Stimulated activated CD8-positive, alpha-beta memory T cell treated with anti-CD3 and anti-CD28 coated beads, Interleukin-7, amount 100 ng/mL, for 1 hour (primary cell): ENCODE data around the gene PDF.

ENCODE experiments used
- DNase-seq, 2 donors: peaks; one replicate each; pipeline ENCODE4 v3.0.0-alpha.2; 2020; ENCODE audit warnings: low read depth in 2 of 2

The PDF gene

DNA sequence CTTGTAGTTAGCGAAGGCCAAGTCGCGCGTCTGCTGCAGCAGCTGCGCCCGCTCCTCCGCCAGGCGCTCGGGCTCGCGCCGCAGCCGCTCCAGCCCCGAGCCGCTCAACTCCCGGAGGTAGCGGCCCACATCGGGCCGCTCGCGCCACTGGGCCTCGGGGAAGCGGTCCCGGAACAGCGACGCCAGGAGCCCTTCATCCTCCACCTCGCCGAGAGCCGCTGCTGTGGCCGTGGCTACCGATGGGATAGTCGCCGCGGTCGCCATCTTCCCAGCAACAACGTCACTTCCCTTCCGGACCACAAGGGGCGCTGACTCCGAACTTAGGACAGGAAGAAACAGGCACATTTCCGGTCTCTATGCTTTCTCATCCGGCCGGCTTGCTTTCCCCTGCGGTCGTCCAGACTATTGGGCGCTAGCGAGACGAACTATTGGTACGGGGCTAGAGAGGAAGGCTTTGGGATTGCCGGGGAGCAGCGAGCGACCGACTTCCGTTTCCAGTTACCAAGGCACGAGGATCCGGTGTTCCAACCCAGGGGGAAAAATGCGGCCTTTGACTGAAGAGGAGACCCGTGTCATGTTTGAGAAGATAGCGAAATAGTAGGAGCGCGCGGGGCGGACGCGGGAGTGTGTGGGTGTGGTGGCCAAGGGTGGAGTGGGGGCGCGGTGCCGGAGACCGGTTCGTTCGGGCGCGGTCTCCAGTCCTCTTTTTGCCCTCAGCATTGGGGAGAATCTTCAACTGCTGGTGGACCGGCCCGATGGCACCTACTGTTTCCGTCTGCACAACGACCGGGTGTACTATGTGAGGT lies 9.1 kb upstream of the PDF start, which contains the start of the genes COG8 and NIP7:
TSS of gene COG8 (minus strand) at position 276 of the 806 bp plus-strand sequence. CDS start at position 264, 12 bp downstream.
TSS of gene NIP7 (plus strand) at position 484 of the 806 bp plus-strand sequence. CDS start at position 542, 58 bp downstream.
- peak; percentile 83 to 84 for DNase-seq

DNA sequence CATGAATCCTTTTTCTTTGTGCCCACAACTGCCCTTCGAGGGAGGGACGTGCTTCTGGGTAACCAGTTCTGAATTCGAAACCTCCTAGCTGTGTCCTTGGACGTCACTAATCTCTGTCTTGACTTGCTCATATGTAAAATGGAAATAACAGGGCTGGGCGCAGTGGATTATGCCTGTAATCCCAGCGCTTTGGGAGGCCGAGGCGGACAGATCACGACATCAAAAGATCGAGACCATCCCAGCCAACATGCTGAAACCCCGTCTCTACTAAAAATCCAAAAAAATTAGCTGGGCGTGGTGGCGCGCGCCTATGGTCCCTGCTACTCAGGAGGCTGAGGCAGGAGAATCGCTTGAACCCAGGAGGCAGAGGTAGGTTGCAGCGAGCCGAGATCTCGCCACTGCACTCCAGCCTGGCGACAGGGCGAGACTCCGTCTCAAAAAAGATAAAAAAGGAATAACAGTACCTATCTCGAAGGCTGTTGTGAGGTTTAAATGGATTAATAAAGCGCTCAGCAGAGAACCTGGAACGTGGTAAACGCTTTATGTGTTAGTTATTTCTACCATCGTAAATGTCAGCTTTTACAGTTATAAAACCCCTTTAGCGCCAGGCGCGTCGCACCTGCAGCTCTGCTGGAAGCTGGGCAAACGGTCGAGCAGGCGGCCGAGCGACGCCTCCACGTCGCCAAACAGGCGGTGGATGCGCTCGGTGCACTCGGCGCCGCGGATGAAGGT lies 8.3 kb upstream of the PDF start:
- no peak for DNase-seq

DNA sequence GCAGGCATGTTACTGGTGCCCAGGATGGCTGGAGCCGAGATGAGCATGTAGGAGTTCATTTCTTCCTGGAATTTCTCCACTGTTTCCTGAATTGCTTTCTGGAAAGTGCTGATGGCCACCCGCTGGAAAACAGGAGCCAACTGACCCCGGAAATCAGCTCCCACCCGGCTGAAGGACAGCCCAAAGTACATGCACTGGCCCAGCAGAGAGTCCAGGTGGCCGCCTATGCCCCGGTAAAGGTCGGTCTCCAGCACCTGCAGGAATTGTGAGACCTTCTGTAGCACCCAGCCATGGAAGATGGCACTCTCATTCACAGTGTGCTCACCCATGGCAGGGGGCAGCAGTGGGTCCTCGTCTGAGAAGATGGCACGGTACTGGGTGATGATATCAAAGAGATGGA lies 4.3 kb upstream of the PDF start:
- DNase-seq = no peak

DNA sequence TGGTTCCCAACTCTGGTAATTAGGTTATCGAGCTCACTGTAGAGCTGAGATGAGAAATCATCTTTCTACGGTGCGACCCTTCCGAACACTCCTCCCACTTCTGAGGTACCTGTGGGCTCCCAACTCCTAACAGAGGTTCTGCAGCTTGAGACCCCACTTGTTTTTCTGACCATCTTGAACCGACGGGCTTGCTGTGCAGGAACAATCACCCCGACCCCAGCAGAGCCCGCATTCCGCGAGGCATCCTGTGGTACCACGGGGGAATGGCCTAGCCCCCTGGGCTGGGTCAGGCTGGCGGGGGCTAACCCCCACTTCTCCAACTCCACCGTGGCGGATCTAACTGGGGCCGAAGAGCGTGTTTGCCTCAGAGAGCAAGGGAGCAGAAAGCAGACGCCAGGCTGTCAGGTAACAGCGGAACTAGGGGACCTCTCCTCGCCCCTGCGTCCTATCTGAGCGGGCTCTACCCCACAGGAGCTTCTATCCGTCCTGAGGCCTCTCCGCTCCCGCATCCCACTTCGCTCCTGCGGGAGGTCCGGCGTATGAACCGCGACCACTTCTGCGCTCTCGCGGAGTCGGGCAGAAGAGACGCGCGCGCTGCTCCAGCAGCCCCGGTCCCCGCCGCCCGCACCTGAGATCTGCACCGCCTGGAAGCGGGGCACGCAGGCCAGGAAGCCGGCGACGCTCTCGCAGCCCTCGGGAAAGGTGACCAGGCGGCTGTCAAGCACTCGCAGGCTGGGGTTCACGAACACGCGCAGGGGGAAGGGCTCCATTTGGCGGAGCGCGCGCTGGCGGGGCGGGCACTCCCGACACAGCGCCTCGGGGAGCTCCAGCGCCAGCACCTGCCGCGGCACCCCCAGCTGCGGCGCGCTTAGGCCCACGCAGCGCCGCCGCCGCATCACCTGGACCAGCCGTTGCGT lies 761 bp downstream of the PDF start:
- DNase-seq = peak in 1 of 2 donors; percentile 7

DNA sequence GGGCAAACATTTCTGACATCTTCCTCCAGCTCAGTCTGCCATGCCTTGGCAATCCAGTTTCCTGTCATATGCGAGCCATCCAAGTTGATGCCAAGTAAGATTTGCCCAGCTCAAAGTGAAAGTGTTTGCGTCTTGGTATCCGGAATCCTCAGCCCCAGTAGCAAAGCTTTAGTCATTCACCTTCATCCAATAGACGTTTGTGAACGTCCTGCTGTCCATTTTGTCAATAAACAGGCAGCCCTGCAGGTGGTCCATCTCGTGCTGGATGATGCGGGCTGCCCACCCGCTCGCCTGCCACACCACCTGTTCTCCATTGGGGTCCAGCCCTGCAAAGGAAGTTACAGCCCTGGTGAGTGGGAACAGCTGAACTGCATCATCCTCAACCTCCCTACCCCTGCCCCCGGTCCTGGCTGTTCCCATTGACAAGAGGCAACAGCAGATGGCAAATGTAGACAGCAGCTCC lies 1.5 kb downstream of the PDF start:
- DNase-seq = no peak

DNA sequence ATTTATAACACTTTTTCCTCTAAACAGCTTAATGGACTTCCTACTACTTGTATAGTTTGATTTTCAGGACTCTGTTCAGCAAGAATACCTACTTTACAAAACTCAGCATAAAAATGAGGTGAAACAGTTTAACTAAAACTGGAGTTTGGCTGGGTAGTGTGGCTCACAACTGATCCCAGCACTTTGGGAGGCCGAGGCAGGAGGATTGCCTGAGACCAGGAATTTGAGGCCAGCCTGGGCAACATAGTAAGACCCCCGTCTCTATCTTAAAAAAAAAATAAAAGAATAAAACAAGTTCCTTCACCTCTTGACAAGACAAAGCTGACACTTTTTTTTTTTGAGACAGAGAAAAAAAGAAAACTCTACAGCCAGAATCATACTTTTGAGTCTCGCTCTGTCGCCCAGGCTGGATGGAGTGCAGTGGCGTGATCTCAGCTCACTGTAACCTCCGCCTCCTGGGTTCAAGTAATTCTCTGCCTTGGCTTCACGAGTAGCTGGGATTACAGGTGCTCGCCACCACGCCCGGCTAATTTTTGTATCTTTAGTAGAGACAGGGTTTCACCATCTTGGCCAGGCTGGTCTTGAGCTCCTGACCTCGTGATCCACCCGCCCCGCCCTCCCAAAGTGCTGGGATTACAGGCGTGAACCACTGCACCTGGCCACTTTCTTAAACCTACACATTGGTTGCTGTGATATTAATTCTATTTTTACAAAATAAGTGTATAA lies 2.6 kb downstream of the PDF start:
- DNase-seq = no peak

DNA sequence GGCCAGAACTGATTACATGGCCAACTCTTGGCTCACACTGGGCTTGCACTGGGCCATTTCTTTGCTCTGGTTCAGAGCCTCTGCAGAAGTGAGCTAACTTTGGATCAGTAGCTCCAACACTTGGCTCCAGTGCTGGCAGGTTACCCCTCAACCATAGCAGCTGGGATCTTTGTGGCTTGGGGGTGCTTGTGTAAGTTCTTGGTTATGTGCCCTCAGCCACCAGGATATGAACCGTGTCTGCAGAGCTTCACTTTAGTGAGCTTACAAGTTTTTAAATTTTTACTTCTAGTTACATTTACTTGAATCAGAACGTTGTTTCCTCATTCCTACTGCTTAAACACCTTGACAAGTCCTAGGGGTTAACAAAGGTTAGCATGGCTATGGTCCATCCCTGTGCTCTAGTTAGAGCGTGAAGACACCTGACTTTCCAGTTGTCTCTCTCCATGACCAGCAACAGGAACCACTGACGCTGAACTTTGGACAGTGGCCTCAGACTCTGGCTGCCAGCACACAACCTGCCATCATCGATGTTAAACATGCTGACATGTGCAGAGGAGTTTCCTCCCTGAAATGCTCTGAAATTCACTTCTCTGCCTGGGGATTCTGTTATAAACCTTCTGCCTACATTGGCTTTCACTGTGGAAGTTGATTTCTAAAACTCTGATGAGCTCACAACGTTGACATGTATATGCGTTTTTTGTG lies 4.1 kb downstream of the PDF start:
- no peak for DNase-seq

DNA sequence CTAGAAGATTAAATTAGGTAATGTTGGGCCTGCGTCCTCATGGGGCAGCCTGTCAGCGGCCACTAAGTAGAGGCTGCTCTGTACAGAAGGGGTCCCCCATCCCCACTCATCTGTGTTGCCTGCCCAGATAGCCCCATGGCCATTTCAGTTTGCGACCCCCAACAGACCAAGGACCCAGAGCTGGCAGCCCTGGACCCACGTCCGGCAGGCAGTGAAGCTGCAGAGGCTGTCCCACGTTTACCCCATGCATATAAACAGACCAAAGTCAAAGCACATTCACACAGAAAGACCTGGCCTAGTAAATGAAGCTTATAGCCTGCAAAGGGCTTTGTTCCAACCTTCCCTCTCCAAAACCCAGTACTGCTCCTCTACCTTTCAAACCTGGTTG lies 4.6 kb downstream of the PDF start:
- no peak for DNase-seq

DNA sequence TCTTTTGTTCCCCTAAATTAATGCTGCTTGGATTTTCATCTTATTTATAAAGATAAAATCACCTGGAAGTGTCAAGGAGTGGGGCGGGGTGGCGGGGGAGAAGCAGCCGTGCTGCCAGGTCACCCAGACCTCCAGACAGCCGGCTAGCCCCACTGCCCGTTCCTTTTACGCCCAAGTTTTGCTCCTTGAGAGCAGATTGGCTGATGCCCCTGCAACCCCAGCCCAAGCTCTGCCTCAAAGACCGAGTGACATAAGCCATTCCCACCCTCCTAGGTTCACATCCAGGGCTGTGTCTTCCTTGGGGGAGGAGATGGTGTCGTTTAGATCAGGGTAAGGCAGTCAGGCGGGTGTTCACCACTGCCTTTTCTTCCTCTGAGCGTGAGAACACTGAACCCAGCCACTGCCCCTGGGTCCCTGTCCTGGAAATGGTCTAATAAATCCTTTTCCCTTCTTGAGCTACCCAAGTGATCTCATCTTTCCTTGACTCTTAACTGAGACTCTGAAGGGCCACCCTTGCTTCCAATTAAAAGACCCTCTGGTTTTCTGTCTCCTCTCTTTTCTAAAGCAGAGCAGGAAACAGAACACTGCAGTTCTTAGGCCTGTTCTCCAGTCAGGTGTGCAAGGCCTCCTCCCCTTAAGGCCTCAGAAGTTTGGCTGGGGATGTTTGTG lies 5.7 kb downstream of the PDF start:
- DNase-seq = no peak

DNA sequence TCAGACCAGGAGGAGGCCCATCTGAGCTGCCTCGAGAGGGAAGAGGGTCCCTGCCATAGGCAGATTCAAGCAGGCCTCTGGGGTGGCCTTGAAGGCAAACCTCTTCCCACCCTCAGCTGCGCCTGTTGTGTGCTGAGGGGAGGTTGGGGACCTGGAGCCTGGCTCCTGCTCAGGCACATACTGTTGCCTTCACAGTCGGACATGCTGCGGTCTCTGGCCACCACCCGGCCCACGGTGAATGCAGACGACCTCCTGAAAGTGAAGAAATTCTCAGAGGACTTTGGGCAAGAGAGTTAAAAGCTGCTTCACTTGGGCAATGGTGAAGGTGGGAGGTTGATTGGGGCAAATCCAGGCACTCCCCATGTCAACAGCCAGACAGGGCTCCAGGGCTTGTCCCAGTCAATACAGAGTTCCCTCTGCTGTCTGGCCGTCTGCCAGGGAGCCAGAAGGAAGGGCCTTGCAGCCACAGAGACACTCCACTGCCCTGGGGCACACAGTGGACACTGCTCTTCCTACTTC lies 6.3 kb downstream of the PDF start:
- no peak for DNase-seq

DNA sequence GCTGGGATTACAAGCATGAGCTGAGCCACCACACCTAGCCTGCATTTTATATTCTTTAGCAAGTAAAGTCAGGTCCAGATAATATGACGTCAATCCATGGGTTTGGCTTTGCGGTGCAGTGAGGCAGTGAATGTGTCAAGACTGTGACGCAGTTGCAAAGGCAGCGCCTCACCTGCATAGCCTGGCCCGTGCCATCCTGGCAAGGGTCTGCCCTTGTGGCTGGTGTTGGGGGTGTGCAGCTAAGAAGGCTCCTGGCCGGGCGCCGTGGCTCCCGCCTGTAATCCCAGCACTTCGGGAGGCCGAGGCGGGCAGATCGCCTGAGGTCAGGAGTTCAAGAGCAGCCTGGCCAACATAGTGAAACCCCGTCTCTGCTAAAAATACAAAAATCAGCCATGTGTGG lies 7.0 kb downstream of the PDF start:
- no peak for DNase-seq

DNA sequence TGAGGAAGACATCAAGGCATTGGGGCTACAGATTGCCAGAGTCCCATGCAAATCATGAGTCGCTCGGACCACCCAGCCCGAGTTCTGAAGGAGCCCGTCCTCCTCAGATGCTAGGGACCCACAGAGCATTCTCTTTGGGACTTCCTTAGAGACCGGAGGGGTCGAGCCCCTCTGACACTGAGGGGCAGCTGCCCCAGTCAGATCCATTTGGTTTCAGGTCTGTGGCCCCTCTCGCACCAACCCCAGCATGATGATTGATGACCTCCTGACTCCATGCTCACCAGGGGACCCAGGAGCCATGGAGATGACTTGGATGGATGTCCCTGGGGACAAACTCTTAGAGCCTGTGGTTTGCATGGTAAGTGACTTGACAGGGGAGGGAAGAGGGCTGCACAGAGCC lies 8.0 kb downstream of the PDF start:
- no peak for DNase-seq

DNA sequence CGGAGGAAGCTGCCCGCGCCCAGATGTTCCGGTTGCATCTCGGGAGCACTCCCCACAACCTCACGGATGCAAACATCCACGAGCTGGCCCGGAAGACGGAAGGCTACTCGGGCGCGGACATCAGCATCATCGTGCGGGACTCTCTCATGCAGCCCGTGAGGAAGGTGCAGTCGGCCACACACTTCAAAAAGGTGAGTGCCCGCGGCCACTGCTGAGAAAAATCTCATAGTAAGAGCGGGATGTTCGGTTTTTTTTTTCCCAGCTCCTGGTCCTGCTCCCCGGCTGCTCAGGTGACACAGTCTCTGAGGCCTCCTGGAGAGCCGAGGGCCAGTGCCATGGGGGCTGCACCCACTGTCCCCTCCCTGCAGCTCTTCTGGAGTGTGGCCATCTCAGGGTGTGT lies 9.3 kb downstream of the PDF start:
- no peak for DNase-seq

DNA sequence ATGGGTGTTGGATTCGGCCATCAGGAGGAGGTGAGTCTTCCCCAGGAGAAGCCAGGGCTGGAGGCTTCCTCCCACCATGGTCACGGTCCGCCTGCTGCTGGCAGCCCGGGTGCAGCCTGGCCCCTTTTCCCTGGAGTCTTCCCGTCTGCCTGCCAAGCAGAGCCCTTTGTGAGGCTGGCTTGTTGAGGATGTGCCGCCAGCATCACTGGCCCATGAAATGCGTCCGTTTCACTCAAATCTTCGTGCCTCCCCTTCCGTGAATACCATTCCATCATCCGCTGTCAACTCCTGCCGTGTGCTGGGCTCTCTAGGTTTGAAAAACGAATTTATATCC lies 9.7 kb downstream of the PDF start:
- DNase-seq = no peak

DNA sequence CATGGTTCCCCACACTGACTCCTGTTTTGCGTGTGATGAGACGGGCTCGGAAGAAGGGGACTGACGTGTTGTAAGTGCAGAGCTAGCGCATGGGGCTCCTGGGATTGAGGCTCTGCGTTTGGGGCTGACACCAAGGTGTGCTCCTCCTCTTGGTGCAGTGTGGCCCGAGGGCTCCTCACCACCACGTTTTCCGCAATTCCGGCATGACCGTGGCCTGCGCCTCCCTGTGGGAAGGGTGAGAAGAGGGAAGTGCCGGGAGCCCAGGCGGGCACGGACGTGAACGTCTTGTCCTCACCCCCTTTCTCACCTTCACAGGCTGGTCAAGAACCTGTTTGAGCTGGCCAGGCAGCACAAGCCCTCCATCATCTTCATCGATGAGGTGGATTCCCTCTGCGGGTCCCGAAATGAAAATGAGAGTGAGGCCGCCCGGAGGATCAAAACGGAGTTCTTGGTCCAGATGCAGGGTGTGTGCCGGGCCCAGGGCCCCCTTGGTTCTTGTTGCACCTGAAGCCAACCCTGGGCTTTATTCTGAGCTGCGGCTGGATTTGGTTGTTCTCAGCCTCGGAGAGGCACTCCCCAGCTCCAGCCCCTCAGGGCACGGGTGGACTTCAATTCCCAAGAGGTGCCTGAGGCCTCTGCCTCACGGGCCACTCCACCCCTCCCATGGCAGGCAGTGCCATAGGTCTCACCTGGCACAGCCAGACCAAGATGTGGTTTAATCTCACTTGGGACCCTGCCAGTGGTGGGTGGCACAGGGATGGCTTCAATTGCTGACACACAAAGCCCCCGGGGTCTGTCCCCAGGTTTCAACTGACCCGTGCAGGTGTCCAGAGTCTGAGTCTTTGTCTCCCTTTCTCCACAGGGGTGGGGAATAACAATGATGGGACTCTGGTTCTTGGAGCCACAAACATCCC lies 10.3 kb downstream of the PDF start:
- no peak for DNase-seq

DNA sequence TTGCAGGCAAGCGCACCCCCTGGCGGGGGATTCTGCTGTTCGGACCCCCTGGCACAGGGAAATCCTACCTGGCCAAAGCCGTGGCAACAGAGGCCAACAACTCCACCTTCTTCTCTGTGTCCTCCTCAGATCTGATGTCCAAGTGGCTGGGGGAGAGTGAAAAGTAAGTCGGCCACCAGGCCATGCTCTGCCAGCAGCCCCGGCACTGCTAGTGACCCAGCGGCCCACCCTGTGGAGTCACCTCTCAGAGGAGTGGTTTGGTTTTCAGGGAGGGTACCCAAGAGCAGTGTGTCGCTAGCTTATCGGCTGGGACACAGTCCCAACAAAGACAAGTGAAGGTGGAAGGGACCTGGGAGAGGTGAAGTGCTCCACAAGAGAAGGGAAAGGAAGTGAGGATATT lies 11.0 kb downstream of the PDF start:
- DNase-seq = no peak

DNA sequence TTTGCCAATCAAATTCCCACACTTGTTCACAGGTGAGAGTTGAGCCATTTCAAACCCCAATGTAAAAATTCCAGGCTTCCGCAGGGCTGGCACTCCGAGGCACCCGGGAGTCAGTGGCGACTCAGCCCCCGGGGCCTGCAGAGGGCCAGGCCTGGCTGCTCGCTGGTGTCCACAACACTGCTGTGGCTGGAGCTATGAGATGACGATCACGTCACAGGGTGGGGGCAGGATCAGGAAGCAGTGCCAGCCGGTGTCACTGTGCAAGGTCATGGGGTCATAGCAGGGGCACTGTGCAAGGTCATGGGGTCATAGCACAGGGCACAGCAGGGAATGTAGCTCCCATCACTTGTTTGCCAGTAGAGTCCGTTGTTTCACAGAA lies 11.5 kb downstream of the PDF start:
- DNase-seq = no peak

DNA sequence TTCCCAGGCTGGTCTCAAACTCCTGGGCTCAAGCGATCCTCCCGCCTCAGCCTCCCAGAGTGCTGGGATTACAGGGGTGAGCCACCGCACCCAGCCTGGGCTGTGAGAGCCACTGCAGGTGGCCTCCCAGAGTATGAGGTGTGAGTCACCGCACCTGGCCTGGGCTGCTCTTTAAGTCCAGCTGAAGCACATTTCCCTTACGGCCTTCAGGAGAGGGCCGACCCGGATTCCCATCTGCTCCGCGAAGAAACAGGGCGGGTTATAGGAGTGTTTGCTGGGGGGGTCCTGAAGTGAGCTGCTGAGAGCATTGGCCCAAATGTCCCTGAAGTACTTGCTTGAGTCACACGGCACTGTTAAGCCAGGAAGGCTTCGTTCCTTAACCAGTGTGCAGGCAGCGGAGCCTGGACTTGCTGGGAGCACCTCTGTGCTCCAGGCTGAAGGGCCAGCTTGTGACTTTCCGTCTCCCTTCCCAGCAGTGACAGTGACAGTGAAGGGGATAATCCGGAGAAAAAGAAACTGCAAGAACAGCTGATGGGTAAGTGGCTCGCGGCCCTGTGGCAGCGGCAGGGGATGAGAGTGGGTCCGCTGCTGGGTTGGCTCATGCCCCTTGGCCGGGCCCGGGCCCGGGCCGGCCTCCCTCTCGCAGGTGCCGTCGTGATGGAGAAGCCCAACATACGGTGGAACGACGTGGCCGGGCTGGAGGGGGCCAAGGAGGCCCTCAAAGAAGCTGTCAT lies 12.0 kb downstream of the PDF start:
- no peak for DNase-seq
